CD4-positive, alpha-beta T cell treated with Interleukin-1 beta for 1 hour (primary cell): ENCODE results near the gene ZMIZ1.

Source experiments
- DNase-seq, 2 donors: peaks; one replicate each; pipeline ENCODE4 v3.0.0-alpha.2; 2020 to 2022

The ZMIZ1 gene

GRCh38 chr10:79084012-79084971, 15.5 kb downstream of the ZMIZ1 start:
- DNase-seq: peak; percentile 45 to 84

- DNase-seq: peak in 1 of 2 donors; percentile 46
Measured at GRCh38 chr10:79084972-79085597, 16.3 kb downstream of the ZMIZ1 start.

GRCh38 chr10:79086822-79087221, 18.1 kb downstream of the ZMIZ1 start:
- DNase-seq: no peak

- DNase-seq: no peak
Measured at GRCh38 chr10:79087721-79088120, 19.0 kb downstream of the ZMIZ1 start.

GRCh38 chr10:79088176-79088575, 19.4 kb downstream of the ZMIZ1 start:
- DNase-seq: no peak

GRCh38 chr10:79088613-79089355, 20.0 kb downstream of the ZMIZ1 start:
- no peak for DNase-seq

GRCh38 chr10:79089632-79090031, 20.9 kb downstream of the ZMIZ1 start:
- no peak for DNase-seq

GRCh38 chr10:79090134-79090803, 21.5 kb downstream of the ZMIZ1 start:
- DNase-seq: no peak

GRCh38 chr10:79092292-79092896, 23.6 kb downstream of the ZMIZ1 start:
- no peak for DNase-seq

- no peak for DNase-seq
Measured at GRCh38 chr10:79093658-79094411, 25.1 kb downstream of the ZMIZ1 start.

GRCh38 chr10:79094412-79095175, 25.8 kb downstream of the ZMIZ1 start:
- no peak for DNase-seq

GRCh38 chr10:79095316-79095715, 26.6 kb downstream of the ZMIZ1 start:
- no peak for DNase-seq

GRCh38 chr10:79096514-79096913, 27.7 kb downstream of the ZMIZ1 start:
- DNase-seq: no peak

- DNase-seq: no peak
Measured at GRCh38 chr10:79097021-79097872, 28.5 kb downstream of the ZMIZ1 start.

- DNase-seq: no peak
Measured at GRCh38 chr10:79098061-79098460, 29.3 kb downstream of the ZMIZ1 start.

GRCh38 chr10:79098596-79099015, 29.8 kb downstream of the ZMIZ1 start:
- peak in 1 of 2 donors; percentile 31 for DNase-seq

GRCh38 chr10:79099898-79100448, 31.2 kb downstream of the ZMIZ1 start:
- no peak for DNase-seq

GRCh38 chr10:79100771-79101170, 32.0 kb downstream of the ZMIZ1 start:
- DNase-seq: no peak
